GM19043 (cell line): ENCODE measurements around the gene VSTM2L.

Source experiments
- ATAC-seq: cut with Tn5 transposase; IDR thresholded peaks from one replicate; pipeline ENCODE4 v1.9.1; 2021; ENCODE audit warnings: low read depth; ENCODE audit not compliant: unreplicated experiment

Gene VSTM2L

DNA sequence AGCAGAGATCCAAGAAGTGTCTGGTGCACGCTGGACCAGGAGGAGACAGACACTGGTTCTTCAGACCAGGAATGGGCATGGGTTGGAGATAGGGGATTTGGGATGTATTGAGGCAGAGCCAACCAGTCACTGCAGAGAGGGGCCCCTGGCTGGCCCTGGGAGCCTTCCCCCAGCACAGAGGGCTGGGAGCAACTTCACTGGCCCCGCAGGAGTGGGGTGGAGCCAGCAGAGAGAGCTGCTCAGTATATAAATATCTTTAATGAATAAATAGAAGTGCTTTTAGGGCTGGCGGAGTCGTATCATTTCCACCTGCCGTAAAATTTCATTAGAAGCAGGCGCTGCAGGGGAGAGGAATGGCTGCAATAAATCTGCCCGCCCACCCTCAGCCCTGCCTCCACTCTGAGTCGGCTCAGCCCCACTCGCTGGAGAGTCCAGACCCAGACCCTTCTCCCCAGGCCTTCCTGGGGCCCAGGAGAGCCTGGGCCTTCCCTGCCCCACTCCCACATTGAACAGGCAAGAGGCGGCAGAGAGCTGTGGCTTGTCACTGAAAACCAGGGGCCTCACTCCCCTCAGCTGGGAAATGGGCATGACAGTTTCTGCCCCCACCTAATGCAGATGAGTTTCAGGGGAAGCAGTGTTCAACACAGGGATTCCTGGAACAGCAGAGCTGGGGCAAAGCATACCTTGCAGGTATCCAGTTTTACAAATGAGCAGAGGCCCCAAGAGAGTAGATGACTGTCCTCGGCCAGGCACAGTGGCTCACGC, 23.9 kb upstream of the VSTM2L start:
- no peak for ATAC-seq

DNA sequence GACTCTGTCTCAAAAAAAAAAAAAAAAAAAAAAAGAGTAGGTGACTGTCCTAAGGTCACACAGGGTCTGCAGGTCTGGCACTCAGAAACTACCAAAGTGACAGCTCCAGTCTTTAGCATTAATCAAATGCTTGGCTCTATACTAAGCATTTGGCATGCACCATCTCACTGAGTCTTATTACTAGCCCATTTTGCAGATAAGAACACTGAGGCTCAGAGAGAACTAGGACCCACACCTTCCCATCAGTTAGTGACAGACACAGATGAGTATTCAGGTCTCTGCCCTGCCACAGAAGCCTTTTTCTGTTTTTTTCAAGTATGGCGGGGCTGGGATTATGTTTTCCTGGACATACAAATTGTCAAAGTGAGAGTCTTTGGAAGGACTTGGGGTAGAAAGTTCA, 23.1 kb upstream of the VSTM2L start:
- ATAC-seq = no peak

- no peak for ATAC-seq
Observed at GRCh38 chr20:37880726-37881591, 22.0 kb upstream of the VSTM2L start.

DNA sequence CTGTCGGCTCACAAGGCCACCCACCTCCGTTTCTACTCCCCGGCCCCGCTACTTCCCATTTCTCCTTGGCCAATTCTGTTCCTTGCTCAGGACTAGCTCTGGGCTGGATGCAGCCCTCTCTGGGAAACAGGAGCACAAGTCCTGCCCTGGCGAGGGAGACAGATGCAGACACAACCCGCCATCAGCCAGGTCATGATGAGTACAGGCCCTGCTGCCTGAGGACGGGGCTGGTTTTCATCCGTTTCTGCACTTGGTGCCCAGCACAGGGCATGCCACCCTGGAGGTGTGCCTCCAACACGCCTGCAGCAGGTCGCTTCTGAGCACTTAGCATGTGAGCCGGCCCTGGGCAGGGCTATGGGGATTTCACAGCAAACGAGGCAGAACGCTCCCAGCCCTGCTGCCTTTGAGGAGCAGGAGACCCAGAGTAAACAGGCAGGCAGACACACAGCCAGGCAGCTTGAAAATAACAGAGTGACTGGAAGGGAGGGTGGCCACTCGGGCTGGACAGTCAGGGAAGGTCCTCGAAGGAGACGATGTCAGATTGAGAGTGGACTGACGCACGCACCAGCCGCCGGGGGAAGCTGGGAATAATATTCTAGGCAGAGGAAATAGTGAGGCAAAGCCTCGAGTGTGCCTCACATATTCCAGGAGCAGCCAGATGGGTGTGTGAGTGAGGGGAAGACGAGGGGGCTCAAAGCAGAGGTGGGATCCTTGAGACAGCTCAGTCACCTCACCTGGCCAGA, 21.2 kb upstream of the VSTM2L start:
- ATAC-seq = no peak

DNA sequence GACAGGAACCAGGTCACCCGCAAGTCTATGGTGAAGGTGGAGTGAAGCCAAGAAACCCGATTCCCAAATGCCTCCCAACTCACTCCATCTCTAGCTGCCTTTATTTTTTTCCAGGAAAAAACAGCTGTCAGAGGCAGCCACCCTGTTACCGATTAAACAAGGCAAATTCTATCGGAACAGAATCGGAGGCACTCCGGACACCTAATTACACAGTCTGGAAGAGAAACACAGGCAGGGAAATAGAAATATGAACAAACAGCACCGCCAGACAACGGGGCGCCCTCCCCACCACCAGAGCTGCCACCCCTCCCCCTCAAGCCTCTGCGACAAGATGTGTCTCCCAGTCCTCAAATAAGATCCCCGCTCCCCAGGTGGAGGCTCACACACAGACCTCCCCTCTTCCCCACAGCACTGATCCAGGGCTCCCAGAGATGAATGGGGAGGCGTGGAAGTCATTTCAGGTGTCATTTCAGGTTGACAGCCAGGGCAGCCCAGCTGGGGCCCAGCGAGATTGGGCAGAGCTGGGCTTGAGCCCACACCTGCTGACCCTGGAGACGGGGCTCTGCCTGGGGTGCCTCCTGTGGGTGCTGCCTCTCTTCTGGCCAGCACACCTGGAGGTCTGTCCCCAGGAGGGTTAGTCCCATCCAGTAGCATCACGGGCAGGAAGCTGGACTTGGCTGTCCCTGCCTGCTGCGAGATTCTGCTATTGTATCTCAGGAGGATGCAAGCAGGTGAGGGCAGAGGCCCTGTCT, 19.8 kb upstream of the VSTM2L start:
- ATAC-seq = no peak

DNA sequence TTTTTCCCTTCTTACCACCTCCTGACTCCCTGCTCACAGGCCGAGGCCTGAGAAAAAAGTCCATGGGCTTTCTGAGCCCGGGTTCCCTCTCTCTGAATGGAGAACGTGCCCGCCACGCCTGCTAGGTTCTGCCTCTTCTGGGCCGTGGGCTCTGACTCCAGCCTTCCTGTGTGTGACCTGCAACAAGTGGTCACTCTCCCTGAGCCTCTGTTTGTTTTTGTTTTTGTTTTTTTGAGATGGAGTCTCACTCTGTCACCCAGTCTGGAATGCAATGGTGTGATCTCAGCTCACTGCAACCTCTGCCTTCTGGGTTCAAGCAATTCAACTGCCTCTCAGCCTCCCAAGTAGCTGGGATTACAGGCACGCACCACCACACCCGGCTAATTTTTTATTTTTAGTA, 17.9 kb upstream of the VSTM2L start:
- no peak for ATAC-seq

DNA sequence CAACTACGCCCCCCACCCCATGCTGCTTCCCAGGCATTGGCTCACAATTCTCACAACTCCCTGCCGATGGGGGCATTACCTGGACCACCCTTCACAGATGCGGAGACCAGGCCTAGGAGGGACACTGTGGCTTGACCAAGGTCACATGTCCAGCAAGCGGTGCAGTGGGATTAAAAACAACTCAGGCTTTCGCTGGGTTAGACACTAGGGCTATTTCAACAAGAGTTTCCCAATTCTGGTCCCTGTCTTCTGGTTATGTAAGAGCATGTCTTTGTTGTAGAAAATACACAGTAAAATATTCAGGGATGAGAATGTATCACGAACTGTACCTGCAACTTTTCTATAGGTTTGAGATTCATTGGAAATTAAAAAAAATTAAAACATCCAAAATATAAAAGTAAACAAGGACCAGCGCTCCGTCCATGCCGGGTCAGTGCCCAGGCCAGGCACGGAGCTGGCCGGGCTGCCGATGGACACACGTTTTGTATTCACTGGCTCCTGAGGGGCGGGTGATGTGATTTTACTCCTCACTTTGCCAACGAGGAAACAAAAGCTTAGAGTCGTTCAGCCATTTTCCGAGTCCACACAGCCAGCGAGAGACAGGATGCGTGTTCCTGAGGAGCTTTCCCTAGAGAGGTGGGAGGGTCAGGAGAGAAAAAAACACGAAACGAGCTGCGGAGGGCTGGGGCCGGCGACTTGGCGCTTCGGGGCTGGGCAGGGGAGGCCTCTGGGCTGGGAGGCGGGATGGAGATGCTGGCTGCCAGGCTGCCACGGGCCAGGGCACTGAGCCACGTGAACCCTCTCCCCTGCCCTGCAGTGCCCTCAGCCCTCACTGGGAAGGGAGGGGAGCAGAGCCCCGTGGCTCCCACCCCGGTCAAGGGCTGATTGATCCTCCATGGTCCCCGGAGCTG, 17.1 kb upstream of the VSTM2L start:
- no peak for ATAC-seq

DNA sequence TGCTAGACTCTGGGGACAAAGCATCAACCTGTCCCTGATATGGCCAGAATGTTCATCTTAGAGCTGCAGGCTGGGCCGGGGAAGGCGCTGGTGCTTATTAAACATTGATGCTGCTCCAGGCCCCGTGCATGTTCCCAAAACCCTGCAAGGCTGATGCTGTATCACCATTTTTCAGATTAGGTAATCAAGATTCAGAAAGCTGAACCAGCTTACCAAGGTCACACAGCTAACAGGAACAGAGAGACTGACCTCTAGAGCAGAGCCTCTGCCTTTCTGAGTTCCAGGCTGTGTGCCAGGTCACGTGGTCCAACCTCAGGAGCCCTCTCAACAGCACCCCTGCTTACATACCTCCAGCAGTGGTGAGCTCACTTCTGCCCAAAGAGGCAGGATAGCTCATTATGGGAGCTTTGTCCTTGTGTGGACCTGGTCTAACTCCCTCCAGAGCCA, 16.1 kb upstream of the VSTM2L start:
- ATAC-seq = no peak

DNA sequence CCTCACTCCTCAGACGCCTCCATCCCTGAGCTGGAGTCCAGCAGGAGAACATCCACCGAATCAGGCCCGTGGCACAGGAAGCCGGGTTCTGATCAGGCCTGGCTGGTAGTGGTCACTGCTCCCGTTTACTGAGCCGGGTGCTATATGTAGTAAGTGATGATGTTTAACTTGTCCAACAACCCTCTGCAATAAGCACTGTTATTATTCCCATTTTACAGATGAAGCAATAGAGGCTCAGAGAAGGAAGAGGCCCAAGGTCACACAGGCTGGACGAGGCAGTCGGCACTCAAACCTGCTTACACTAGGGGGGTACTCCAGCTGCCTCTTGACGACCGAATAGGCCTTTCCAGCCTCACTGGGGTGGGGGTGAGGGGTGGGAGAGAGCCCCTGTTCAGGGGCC, 14.3 kb upstream of the VSTM2L start:
- no peak for ATAC-seq

GRCh38 chr20:37890108-37890507, 12.8 kb upstream of the VSTM2L start:
- ATAC-seq = no peak

- ATAC-seq = no peak
Observed at GRCh38 chr20:37890643-37891042, 12.3 kb upstream of the VSTM2L start.

GRCh38 chr20:37892001-37892400, 10.9 kb upstream of the VSTM2L start:
- no peak for ATAC-seq

GRCh38 chr20:37893566-37894241, 9.2 kb upstream of the VSTM2L start:
- ATAC-seq = no peak

DNA sequence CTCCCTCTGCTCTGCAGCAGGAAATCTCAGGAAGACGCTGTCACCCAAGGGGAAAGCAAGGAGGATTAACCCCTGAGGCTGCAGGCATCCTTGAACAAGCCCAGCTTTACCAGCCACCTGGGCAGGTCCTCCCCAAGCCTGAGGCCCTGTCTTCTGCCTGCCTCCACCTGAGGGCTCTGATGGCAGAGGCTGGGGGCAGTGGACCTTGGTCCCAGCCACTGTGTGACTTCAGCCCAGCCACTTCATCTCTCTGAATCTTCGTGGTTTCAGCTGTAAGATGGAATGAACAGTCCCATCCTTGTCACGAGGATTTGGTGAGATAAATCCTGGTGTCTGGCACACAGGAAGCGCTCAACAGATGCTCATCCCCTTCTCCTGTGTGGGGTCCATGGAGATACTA, 8.5 kb upstream of the VSTM2L start:
- ATAC-seq = no peak

- ATAC-seq = no peak
Observed at GRCh38 chr20:37895166-37895565, 7.8 kb upstream of the VSTM2L start.

DNA sequence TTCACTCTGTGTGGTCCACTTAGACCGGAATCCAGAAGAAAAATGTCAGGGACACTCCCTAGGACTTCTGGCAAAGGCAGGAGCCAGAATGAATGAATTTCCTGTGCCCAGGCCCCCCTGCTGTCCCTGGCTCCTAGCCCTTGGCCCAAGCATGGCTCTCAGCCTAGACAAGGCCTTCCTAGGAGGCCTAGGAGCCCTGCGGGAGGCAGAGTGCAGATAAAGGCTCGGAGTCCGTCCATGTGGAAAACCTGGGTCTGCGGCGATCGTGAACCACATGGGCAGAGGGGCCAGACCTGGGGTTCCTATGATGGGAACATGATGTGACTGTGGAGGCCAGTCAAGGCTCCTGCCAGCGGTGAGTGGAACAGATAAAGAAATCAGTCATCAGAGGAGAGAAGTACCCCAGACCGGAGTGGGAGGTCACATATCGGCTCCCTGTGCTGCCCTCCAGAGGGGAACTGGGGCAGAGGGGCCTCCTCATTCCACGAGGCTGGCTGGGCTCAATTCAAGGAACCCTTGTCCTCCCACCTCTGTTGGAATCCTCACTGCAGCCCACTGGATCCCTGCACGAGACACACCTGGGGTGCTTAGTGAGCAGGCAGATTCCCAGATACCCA, 5.9 kb upstream of the VSTM2L start:
- ATAC-seq = no peak

GRCh38 chr20:37898233-37899104, 4.5 kb upstream of the VSTM2L start:
- ATAC-seq = no peak
